Activated CD8-positive, alpha-beta memory T cell treated with anti-CD3 and anti-CD28 coated beads, Interleukin-2, amount 50 U/mL, for 4 hours (primary cell): ENCODE measurements around the gene HCRTR2.
"Not testable (repeated sequence)": the region's sequence is repeated elsewhere in the genome, so short reads cannot be mapped to it uniquely, and the experiment has no call there.

Experiments used
- DNase-seq: peaks from one replicate; pipeline ENCODE4 v3.0.0-alpha.2; 2020

HCRTR2 gene

DNA sequence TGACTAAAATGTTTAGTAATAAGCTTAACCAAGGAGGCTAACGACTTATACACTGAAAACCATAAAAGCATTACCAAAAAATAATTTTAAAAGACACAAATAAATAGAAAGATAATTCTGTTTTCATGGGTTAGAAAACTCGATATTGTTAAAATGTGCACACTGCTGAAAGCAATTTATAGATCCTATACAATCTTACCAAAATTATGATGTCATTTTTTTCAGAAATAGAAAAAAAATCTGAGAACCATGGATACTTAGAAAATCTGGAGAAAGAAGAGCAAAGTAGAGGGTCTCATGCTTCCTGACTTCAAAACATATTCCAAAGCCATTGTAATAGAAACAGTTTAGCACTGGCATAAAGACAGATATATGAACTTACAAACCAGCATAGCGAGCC, 46.6 kb downstream of the HCRTR2 start:
- no peak for DNase-seq

DNA sequence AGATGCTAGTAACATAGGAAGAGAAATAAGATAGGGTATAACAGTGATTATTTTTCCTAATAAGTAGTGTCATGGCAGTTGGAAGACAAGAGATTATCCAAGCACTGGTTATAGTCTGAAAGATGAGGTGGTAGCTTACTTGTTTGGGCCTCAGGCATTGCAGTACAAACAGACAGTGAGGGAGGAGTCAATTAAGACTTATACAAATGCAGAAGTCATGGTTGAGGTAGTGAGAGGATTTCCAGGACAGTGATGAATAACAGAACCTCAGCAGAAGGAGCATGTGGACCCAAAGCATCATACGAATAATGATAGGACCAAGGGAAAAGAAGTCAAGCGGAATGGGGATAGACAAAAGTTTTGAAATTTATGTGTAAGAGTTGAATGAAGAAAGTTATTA, 53.5 kb downstream of the HCRTR2 start:
- no peak for DNase-seq

DNA sequence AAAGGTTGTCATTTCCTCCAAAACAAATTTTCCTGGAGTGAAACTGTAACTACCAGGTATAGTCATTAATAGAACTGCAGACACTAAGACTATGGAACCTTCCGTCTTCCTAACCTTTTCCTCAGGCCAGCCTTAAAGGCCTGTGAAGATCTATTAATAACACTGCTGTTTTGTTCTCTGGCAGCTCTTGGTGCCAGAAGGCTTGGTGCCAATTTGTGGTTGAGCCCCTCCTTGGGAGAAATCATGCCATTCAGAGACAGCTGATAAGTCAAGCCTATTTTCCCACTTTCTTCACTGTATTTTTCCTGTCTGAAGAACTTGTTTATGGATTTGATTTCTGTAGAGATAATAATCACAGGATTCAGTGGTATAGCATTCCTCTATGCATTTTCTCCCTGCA, 64.8 kb downstream of the HCRTR2 start:
- DNase-seq: no peak

GRCh38 chr6:55240975-55241605, 66.8 kb downstream of the HCRTR2 start:
- not testable (repeated sequence) for DNase-seq

- no peak for DNase-seq
These were observed 76.1 kb downstream of the HCRTR2 start for GRCh38 chr6:55250400-55250799.

DNA sequence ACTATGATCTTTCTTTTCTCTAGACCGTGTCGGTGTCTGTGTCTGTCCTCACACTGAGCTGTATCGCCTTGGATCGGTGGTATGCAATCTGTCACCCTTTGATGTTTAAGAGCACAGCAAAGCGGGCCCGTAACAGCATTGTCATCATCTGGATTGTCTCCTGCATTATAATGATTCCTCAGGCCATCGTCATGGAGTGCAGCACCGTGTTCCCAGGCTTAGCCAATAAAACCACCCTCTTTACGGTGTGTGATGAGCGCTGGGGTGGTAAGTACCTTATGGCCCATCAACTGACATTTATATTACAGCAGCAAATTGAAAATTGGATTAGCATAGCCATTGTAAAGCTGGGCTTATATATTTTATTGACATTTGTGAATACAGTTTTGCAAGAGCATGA, 80.8 kb downstream of the HCRTR2 start:
- DNase-seq: no peak

- DNase-seq: no peak
These were observed 85.9 kb downstream of the HCRTR2 start for GRCh38 chr6:55260181-55260580.

GRCh38 chr6:55265409-55266114, 91.2 kb downstream of the HCRTR2 start:
- no peak for DNase-seq

GRCh38 chr6:55266896-55267295, 92.6 kb downstream of the HCRTR2 start:
- no peak for DNase-seq

- DNase-seq: no peak
These were observed 102.6 kb downstream of the HCRTR2 start for GRCh38 chr6:55276745-55277530.

DNA sequence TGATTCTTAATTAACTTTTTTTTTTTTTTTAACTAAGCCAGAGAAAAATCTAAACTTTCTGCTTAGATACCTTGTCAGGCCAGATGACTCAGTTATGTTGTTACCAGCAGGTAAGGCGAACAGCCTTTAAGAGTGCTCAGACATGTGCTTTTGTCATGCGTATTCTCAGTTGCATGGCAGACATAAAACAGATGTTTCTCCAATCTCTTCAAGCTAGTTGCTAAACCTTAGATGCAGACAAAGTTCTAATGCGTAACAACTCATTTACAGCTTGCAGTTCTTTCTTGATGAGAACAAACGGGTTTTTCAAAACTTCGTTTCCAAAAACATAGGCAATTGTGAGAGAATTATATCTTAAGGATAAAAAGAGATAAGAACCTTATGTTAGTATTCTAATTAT, 103.3 kb downstream of the HCRTR2 start:
- DNase-seq: no peak

DNA sequence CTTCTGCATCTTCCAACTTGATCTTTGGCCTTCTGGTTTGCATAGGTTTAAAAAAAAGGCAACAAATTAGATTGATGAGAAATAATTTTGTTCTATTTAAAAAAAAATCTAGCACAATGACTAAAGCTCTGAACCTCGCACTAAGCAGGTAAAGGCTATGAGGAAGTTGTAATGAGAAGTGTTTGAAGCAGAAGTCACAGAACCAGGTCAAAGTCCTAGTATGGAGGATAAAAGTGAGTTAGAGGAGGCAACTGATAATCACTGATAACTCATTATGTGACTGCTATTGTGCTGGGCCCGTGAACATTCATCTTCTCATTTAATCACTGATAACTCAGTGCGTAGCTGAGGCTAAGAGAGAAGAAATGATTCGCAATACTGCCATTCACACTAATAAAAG, 106.9 kb downstream of the HCRTR2 start:
- no peak for DNase-seq

DNA sequence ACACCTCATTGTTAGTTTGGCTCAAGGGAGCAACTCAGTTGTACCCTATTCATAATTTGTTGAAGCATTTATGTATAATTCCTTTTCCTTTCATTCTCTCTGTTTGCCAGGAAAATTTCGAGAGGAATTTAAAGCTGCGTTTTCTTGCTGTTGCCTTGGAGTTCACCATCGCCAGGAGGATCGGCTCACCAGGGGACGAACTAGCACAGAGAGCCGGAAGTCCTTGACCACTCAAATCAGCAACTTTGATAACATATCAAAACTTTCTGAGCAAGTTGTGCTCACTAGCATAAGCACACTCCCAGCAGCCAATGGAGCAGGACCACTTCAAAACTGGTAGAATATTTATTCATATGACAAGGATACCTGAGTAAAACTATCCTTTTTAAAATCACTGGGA, 107.8 kb downstream of the HCRTR2 start:
- no peak for DNase-seq

DNA sequence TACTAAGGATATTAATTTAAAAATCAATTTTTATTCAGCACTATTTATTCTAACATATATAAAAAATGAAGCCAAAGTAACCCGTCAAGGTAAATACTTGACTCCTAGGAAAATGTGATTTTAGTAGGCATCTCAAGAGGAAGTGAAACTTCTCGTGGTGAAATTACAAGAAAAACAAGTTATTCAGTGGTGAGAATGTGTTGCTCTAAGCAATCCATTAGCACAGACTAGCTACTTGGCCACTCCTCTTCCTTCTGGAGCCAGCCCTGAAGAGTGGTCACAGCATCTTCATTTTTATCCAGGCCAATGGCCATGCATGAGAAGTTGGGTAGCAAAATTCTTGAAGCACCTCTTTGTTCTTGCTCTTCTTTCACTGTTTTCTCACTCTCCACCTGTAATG, 112.5 kb downstream of the HCRTR2 start:
- DNase-seq: no peak

DNA sequence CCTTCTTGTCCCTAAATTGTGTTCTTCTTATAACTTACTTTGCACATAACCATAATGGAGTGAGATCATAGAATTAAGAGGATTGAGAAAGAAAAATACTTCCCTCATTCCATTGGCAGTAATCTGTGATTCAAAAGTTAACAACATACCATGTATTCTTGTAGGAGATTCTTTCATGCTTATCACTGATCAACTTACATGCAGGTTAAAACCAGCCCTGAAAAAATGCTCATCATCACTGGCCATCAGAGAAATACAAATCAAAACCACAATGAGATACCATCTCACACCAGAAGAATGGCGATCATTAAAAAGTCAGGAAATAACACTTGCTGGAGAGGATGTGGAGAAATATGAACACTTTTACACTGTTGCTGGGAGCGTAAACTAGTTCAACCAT, 116.4 kb downstream of the HCRTR2 start:
- no peak for DNase-seq

GRCh38 chr6:55293116-55293515, 118.8 kb downstream of the HCRTR2 start:
- no peak for DNase-seq

DNA sequence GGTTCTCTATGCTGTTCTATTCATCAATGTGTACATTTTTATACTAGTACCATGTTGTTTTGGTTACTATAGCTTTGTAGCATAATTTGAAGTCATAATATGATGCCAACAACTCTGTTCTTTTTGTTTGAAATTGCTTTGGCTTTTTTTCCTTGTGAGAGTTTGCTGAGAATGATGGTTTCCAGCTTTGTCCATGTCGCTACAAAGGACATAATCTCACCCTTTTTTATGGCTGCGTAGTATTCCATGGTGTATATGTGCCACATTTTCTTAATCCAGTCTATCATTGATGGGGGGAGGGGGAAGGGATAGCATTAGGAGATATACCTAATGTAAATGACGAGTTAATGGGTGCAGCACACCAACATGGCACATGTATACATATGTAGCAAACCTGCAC, 122.9 kb downstream of the HCRTR2 start:
- not testable (repeated sequence) for DNase-seq

- no peak for DNase-seq
These were observed 125.1 kb downstream of the HCRTR2 start for GRCh38 chr6:55299286-55299985.

- DNase-seq: no peak
These were observed 130.4 kb downstream of the HCRTR2 start for GRCh38 chr6:55304747-55305146.

GRCh38 chr6:55319961-55320695, 145.8 kb downstream of the HCRTR2 start:
- DNase-seq: no peak

- no peak for DNase-seq
These were observed 146.4 kb downstream of the HCRTR2 start for GRCh38 chr6:55320696-55321086.

DNA sequence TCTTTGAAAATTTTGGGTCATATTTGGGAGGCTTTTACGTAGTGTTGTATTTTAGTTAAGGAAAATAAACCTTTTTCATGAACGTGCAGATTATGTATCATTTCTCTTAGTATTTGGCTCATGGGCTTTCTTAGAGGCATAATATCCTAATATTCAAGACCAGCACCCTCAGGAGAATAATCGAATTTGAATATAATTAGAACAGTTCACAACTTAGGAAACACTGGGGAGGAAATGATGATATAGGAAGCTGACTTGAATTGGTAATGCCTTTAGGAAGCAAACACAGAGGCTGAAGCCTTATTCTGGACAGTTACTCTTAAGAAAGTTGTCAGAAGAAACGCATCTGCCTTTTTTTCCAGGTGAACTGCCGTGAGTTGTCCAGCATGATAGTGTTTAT, 152.9 kb downstream of the HCRTR2 start, which contains the start of gene GFRAL:
Gene GFRAL, plus strand, starts transcription at position 301 of the 400 bp plus-strand sequence. Its CDS starts 86 bp downstream, at position 387.
- DNase-seq: no peak
